DMS53 (cell line): ENCODE data around the gene COL23A1.
A peak's percentile ranks its signal among the peaks of the same experiment; 100 is the strongest.
"Not testable (repeated sequence)": the region's sequence is repeated elsewhere in the genome, so short reads cannot be mapped to it uniquely, and the experiment has no call there.

Experiments used
- DNase-seq: peaks from one replicate; lab custom pipeline; 2025; lab: John Stamatoyannopoulos, UW

The COL23A1 gene

DNA sequence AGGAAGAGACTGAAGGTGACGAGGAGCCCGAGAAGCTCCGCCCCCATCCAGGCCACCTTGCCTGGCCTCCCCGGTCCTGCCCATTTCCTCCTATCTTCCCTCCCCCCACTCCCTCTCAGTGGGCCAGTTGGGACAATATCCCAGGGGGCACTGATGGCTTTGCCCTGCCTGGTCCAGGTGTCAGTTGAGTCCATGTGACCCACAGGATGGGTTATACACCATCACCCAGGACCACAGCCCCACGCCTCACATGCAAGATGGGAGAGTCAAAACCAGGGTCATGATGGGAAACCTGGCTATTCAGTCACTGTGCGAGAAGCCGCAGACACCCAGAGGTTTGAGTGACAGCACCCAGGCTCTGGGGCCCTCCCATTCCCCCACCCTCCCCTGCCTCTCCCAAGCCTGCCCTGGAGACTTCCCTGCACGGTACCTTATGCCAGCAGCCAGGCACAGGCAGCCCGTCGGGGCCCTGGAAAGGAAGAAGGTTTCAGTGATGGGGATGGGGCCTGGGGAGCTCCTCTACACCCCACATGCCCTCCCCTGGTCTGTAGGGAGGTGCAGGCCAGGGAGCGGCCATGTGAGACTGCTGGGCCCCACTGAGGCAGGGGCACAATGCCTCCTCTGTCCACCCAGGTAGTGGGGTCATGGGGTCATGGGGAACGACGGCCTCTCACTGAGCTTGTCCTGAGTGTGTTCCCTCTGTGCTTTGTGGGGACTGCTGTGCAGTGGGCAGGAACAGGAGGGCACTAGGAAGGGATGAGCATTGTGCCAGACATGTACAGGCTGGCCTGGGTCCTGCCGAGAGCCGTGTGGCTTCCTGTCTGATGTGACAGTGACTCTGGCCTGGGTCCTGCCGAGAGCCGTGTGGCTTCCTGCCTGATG is 351.2 kb downstream of the COL23A1 start:
- DNase-seq: no peak

DNA sequence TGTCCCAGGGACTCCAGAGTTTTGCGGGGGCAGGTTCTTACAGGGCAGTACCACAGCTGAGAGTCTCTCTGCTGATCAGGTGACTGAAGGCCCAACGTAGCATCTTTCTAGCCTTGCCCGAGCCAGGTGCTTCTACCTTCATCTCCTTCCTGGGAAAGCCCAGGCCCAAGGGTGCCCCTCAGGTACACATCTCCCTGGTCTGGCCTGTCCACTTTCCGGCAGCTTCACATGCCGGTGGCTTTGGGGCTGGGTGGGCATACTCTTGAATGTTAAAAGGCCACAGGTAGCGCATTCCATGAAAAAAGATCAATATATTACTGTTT is 351.9 kb downstream of the COL23A1 start:
- no peak for DNase-seq

DNA sequence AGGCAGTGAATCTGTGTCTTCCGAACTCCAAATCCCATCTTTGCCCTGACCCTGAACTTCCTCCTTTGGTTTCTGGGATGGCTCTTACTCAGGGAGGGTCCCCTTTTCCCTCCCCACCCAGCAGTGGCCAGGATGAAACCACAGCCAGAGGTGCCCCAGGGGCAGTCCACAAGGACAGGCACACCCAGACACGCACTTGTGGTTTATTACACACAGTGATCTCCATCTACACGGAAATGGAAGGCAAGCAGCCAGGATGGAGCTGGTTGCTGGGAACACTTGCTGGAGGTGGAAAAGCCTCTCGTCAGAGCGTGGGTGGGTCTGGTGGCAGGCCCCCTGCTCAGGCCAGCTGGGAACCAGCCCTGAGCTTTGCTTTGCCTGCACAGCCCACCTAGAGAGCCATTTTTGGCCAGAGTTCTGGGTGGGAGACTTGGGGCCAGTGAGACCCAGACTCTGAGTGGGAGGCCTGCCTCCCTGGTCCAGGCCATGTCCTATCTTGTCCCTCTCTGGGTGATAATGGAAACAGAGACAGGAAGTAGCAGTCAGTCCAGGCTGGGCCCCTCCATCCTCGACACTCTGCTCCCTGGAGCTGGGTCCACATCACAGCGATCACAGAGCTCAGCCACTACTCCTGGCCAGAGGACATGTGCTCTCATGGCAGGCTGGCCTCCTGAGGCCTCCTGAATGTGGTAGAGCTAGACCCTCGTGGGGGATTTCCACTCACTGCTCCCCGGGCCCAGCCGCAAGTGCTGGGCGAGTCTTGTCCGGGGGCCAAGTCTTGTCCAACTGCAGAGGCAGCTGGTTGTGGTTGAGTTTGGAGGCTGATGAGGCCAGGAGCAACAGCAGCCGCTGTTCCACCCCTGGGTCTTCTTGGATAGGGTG is 352.5 kb downstream of the COL23A1 start:
- no peak for DNase-seq

DNA sequence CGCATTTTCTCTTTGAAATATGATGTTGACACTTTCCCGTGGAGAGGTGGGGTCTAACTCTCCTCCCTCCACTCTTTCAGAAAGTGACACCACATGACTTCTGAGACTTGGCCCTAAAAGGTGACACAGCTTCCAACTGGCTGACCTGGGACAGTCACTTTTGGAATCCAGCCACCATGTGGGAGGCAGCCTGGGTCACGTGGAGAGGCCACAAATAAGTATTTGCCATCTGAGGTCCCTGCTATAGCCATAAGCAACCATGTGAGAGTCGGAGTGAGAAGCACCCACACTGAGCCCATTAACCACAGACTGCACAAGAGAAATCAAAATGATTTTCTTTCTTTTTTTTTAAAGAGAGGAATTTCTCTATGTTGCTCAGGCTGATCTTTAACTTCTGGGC is 353.5 kb downstream of the COL23A1 start:
- DNase-seq: no peak

DNA sequence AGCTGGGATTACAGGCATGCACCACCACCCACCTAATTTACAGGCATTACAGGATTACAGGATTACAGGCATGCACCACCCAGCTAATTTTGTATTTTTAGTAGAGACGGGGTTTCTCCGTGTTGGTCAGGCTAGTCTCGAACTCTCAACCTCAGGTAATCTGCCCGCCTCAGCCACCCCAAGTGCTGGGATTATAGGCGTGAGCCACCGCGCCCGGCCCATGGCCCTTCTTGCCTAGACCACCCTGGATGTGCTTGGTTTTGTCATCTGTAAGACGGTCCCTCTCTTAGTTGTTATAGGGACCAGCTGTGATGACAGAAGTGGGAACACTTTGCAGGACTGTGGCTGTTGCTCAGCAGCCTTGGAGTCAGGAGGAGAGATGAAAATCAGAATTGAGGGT is 354.1 kb downstream of the COL23A1 start:
- no peak for DNase-seq

DNA sequence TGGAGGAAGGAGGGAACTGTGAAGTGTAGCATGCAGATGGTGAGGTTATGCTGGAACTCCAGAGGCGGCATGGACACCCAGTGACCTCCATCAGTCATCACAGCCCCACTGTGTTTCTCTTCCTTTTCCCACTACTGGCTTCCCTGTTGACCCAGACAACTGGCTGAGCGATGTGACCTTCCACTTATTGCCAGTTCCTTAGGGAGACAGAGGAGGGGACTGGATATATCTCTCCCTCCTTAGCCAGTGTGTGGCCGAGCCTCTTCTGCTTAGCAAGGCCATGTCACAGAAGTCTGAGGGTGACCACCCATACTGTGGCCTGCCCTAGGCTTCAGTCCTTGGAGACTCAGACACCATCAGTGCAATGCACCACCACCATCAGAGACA is 354.6 kb downstream of the COL23A1 start:
- no peak for DNase-seq

DNA sequence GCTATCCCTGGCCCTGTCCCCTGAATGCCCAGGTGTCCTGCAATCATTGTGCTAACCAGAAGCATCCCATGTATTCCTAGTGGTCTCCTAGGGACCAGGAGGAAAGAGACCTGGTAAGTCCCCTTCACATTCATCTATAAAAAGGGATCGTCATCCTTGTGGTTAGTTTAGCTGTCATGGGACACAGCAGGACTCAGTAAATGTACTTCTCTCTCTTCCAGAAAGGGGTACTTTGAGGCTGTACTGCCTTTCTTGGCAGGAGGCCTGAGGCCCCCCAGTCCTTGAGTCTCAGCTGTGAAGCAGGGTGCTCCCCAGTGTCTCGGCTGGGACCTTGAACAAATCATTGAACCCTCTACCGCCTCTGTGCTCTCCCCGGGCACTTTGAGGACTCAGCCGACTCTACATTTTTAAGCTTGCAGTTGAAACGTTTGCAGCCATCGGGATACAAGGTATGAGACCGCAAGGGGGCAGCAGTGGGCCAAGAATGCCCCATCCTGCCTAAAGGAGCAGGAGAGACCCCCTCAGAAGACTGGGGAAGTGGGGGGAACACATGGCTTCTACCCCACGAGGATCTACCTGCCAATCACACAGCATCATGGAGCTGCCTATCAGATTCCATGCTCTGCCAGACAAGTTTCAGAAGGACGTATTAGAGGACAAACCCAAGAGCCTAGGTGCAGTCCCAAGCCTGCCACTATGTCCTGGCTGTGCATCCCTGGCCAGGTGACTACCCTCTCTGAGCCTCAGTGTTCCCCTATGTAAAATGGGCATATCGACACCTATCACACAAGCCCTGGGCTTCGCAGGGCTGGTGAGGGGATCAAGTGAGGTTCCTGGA is 355.2 kb downstream of the COL23A1 start:
- DNase-seq: peak; percentile 75

DNA sequence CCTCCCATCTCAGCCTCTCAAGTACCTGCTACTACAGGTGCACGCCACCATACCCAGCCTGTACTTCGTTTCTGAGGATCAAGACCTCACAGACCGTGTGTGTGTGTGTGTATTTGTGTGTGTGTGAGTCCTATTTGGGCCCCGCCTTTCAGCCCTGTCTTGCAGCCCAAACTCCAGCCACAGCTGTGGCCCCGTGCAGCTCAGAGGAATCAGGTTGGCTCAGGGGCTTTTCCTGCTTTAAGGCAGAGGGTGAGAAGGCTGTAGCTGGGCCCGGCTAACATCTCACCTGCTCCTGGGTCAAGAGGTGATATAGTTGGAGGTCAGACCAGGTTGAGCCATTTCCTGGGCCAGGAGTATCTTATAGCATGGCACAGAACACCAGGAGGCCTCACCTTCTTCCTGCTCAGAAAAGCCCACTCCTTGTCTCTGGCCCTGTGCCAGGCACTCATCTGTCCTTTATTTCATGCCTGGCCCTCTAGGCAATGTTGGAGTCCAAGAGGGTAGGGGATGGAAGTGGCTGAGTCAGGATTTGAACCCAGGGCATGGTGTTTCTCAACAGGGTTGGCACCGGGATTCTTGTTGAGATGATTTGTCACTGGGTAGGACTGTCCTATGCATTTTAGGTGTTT is 356.0 kb downstream of the COL23A1 start:
- DNase-seq: no peak

DNA sequence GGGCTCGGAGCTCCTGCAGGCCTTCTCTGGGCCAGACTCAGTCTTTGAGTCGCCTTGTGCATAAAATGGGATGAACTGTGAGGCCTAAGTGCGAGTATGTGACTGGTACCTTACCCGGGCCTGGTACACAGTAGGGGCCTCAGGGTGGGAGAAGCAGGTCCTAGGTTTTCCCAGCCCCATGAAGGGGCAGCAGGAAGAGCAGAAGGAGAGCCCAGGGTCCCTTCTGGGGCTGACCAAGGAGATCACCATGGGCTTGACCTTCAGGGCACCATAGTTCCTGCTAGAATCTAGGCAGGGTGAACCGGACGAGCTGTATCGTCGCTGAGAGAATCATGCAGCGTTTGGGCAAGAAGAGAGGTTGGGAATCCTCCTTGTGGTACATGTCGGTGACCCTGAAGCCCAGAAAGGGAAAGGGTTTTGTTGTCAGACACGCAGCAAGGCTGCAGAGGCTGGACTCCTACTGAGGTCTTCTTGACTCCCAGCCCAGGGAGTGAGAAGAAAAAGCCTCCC is 357.2 kb downstream of the COL23A1 start:
- DNase-seq: no peak

DNA sequence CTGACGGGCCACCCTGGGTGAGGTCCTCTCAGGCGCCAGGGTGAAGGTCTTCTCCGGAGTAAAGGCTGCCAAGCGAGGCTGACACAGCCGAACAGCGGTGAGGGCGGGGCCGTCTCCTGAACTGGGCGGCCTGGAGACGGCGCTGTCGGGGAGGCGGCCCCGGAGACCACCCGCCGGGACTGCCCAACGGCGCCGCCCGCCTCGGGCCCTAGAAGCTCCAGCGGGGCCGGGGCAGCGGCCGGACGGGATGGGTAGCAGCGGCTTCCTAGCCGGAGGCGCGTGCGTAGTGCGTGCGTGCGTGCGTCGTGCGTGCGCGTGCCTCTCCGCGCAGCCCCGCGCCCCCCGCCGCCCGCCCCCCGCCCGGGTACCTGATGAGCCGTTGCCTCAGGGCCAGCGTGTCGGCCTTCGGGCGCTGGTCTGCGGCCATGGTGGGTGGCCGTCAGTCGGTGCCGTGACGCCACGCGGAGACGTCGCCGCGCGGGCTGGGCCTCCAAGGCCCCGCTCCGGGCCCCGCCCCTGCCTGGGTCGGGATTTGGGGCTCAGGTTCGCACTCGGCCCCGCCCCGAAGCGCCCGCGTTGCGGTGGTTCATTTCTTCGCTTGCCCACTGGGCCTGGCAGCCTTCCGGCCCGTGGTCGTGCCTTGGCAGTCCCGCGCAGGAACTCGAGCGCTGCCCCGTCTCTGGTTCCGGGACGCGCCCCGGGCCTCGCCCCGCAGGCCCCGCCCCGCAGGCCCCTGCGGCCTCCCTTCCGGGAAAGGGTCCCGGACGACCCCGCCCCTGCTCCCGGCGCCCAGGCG is 357.9 kb downstream of the COL23A1 start, which contains the start of gene PHYKPL:
Gene PHYKPL (minus strand): TSS at position 679 of the 796 bp plus-strand sequence. CDS start 252 bp downstream, at position 427.
- peak; percentile 89 for DNase-seq

DNA sequence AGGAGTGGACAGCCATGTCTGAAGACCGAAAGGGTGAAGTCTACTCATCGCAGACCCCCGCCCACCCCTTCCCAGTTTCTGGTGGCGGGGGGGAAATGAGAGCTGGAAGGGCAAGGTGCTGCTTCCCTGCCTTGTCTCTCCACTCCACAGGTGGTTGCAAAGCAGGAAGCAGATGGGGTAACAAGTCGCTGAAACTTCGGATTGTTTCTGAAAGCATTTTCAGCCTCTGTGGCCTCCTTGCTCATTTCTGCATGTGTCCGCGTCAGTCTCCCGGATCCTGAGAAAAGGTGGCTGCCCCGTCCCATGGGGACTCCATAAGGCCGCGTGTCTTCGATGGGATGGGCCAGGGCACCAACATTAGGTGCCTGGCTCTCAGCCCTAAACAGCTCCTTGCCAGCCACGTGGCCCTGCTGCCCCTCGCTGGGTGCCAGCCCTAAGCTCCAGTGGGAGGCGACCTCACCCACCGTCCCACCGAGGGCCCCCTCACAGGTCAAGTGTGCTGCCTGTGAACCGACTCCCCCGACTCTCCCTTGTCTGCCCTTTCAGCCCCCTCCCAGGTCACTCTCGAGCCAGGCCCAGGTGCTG is 358.6 kb downstream of the COL23A1 start:
- peak; percentile 56 for DNase-seq

DNA sequence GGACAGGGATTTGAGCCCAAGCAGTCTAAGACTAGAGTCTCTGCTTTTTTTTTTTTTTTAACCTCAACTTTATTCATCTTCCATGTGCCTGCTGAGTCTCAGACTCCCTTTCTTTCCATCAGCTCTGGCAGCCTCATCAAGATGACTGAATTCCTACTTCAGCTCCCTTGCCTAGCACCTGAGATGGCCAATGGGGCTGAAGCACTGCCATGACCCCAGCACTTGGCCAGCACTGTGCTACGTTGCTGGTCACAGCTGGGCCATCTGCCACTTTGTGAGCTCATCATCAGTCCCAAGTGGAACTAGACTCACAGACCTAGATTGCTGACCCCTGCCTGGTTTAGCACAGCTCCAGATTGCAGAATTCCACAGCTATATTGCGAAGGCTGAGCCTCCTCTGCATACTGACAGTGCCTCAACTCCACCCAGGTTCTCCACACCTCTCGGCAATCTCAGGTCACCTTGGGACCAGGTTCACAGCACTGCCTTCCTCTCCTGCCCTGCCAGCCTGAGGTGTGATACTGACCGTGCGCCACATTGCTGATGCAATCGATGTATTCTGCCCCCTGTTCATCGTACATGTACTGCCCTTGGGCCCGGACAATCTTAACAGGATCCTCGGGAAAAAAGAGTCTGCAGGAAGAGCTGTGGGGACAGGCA is 359.2 kb downstream of the COL23A1 start:
- no peak for DNase-seq

DNA sequence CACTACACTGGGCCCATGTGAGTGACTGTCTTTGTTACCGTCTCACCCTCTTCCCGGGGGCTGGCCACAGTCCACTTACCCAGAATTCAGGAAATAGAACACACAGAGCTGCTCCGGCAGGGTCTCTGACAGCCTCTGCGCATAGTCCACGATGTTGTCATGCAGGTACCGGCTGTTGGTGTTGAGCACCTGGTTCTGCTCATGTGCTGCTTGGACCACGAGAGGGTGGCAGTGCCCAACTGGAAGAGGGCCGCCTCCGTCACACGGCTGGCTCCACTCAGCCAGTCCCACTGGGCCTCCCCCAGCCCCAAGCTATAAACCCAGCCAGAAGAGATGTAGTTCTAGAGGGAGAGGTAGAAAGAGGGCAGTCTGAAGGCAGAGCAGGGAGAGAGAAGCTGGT is 360.3 kb downstream of the COL23A1 start:
- no peak for DNase-seq

DNA sequence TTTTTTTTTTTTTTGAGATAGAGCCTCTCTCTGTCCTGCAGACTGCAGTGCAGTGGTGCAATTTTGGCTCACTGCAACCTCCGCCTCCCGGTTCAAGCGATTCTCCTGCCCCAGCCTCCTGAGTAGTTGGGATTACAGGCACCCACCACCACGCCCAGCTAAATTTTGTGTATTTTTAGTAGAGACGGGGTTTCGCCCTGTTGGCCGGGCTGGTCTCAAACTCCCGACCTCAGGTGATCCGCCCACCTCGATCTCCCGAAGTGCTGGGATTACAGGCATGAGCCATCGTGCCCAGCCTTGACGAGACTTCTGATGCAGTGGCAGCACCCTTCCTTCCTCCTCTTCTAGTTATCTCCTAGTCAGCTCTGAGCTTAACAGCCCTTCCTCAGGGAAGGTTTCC is 361.1 kb downstream of the COL23A1 start:
- not testable (repeated sequence) for DNase-seq

DNA sequence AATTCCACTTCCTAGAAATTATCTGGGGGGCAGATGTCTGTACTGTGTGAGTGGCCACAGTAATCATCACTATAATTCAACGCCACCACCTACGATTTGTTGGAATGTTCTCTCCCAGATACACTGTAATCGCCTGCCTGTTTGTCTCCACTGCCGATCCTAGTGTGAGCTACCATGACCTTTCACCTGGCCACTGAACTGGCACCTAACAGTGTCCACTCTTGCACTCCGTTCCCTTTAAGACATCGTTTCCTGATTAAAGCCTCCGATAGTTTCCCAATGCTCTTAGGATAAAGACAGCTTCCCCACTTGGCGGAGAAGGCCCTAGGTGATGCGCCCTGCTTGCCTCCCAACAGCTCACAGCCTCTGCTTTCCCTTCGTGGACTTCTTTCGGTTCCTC is 361.6 kb downstream of the COL23A1 start:
- DNase-seq: no peak

DNA sequence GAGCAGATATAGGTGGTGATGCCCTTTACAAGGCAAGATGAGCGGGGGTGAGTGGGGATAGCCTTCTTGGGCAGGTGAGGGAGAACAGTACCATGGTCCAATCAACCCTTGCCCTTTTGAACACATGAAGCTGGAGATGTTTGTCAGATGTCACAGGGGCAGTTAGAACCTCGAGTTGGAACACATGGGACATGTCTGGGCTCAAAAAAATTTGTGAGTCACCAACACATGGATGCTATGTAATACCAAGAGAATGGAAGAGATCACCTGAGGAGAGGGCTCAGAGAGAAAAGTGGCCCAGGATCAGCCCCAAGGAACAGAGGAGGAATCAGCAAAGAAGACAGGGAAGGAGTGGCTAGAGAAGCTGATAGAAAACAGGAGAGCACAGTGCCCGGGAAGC is 362.3 kb downstream of the COL23A1 start:
- DNase-seq: no peak

DNA sequence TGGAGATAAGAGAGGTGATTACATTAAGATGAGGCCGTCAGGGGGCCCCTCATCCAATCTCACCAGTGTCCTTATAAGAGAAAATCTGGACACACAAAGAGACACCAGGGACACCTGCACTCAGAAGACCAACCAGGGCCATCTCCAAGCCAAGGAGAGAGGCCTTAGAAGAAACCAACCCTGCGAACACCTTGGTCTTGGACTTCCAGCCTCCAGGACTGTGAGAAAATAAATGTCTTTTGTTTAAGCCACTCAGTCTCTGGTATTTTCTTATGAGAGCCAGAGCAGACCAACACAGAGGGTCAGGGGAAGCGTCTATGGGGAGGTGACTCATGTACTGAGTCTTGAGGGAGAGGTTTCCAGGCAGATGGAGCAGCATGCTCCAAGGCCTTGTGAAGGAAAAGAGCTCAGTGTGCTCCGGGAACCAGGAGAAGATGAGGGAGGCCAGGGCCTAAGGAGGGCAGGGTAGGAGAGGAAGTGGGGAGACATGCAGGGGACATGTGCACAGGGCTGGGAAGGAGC is 363.0 kb downstream of the COL23A1 start:
- DNase-seq: no peak

DNA sequence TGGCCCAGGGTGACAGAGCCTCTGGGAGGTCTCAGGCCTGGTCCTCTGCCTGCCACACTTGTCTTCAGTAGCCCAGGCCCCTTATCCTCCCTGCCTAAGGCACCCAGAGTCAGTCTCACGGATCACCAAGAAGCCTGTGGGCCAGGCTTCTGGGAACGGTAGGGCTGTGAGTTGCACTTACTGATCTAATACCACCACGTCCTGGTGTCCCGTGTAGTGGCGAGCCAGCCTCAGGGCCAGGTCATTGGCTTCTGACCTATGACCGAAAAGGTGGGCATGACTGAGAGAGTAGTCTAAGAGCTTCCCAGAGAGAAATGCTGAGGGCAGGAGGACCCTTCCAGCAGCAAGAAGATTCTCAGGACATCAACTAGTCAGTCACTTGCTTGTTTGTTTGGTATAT is 365.0 kb downstream of the COL23A1 start:
- no peak for DNase-seq

DNA sequence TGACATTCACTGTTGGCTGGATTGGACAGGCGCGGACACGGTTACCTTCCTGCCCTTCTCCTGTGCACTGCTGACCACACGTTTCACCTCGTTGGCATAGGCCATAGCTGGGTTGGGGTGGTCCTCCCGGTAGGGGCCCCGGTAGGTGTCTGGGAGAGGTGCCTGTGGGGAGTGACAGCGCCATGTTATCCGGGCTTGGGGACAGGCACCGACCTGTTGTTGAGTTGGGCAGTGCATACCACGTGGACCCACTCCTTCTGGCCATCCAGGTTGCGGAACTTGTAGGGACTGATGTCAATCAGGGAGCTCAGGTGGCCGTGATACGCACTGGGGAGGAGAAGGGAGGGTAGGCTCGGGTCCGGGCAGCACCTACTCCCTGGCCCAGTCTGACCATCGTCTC is 365.8 kb downstream of the COL23A1 start:
- DNase-seq: no peak
